ENCODE data around the gene UNC50.

UNC50 gene, protein sequence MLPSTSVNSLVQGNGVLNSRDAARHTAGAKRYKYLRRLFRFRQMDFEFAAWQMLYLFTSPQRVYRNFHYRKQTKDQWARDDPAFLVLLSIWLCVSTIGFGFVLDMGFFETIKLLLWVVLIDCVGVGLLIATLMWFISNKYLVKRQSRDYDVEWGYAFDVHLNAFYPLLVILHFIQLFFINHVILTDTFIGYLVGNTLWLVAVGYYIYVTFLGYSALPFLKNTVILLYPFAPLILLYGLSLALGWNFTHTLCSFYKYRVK

DNA sequence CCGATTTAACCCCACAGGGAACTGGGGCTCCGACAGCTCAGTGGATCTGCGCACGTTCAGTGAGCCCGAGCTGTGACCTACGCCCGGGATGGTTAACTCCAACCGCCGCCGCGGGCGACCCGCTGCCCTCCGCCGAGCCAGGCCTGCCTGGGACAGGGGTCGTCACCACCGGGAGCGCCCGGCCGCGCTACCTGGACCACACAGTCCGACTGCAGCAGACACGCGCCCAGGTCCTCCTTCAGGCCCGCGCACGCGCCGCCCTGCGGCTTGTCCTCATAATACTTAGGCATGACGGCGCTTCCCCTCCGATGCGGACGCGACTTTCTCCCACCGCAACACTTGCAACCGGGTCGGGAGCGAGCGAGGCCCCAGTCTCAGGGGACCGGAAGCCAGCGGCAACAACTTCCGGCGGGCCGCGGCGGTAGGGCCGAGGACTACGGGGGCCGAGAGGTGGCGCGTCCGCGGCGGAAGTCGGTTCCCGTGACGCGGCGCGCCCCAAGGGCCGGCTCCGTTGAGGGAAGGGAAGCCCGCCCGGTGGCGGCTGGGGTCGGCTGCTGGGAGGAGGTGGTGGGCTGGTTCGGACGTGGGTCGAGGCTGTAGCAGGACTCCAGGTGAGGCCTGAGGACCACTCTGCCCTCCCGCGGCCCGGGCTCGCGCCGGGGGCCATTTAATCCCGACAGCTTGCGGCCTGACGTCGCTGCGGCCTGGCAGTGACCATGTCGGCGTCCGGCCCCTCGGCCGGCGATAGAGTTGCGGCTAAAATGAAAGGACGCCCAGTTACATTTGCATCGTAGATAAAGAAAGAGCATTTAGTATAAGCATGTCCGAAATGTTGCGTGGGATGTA is at the start of gene UNC50, which contains the start of gene COA5:
Gene UNC50, plus strand, starts transcription at position 474 of the 846 bp plus-strand sequence. CDS start 1,171 bp downstream, outside the sequence.
Gene COA5, minus strand, starts transcription at position 397 of the 846 bp plus-strand sequence. Its CDS starts 107 bp downstream, at position 290.
- DNase-seq = peak; percentile 89 to 96

DNA sequence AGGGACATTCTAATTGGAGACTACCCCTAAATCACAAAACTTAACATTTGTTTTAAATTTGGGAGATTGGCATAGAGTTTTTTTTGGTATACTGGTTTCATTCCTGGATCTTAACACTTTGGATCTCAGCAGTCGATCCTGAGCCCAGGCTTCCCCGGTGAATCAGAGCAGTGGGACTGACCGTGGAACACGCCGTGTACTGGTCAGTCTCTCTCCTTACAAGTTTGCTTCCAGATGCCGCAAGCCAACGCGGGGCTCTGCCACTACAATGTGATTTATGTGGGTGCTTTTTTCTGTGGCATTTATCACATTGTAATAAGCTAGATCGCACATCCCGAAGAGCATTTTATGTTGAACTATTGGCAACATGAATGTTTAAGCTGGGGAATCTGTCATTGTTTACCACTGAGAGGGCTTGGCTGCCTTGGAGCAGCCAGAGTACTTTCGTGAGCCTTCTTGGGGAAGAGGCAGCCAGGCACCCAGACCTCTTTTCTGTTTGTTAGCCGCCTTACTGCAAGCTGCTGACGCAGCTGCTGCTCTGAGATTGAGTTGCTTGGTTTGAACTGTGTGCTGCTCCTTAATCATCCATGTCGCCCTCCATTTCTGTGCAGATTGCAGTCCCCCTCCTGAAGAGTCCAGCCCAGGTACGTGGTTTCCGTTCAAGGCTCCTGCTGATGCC is 49.4 kb upstream of the UNC50 start:
- no peak for DNase-seq

DNA sequence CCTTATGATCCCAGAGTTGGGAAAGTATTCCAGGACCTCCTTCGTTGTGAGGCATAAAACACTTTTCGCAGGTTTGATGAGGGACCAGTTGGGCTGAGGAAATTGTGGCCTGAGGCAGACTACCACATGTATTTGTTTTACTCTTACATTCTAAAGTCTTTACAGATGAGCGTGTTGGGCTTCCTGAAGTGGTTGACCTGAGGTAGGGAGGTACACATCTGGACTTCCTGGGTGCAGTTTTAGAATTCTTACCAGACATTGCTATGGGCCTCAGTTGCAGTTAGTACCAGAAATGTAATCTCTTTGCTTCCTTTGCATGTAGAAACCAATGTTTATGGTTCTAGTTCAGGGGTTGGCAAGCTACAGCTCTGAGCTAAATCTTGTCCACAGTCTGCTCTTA is 48.8 kb upstream of the UNC50 start:
- DNase-seq = no peak

DNA sequence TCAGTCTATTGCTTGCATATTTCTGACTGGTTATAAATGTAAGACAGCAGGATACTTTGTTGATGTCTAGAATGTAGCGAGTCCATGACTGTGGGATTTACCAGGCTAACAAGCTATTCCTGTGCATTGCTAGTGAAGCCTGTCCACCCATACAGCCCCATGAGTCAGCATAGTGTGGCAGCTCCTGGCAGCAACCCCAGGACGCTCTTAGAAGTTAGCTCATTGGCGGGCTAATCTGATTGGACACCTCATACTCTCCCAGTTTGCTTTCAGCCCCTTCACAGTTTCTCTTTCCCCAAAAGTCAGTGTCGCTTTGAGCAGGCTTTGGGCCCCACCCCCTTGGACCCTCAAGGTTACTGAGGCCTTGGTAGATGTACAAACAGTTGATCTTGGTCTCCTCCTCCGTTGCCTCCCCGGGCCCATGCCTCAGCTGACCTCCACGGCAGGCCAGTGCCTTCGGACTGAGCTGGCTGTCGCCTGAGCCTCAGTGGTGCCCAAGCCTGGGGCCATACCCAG is 48.1 kb upstream of the UNC50 start:
- DNase-seq = no peak

DNA sequence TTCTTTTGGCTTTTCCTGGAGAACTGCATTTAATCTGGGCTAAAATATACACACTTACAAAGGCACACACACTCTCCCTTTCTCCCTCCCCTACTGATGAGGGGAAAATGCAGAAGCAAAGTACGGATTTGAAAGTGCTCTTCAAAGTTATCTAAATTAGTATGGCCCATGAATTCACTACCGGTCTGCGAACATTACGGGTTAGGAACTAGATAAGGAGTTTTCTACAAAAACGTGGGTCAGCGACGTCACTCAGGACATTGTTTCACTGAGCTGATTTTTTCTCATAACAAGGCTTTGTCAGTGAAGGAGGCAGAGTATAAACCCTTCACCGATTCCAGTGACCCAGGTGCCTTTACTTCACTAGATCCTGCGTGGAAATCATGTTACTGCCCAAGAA is 47.4 kb upstream of the UNC50 start:
- DNase-seq = no peak

DNA sequence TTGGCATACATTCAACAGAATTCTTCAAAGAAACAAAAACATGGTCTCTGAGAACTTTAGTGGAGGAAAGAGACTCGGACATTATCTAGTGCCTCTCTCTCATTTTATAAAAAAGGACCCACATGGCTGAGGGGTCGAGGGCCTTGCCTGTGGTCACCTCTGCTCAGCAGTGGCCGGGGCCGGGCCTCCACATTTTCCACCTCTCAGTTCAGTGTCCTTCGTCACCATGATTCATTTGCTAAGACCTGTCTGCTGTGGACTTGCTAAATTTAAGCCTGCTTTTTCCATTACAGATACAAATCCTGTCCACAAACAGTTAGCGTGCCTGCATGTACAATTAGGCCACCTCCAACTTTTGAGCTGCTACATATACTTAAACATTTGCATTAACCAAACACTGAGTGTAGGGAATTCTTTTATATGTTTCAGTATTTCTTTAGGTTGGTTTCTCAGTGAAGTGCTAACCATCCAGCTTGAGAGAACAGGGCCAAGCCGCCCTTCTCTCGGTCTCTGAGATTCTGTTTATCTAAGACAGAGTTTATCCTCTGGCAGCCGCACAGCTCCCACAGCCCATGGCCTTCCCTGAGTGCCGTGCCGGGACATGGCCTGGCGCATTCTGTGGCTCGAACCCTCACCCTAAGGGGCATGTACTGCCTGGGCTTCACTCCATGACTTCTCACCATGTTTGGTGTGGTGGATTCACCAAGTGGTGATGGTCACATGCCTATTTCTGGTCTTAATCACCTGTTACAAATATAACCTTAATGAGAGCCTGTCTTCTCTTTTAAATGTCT is 46.3 kb upstream of the UNC50 start:
- no peak for DNase-seq

DNA sequence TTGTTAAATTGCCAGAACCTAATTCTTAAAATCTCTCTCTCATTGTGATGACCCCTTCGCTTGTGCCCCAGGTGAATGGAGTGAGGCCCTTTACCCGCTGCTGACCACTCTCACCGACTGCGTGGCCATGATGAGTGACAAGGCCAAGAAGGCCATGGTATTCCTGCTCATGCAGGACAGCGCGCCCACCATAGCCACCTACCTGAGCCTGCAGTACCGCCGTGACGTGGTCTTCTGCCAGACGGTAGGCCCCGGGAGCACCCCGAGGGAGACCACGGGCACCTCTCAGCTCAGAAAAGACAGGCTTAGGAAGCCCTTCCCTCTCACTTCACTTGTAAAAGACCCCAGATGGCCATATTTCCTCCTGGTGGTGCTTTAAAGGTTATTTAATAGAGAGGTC is 45.0 kb upstream of the UNC50 start:
- no peak for DNase-seq

DNA sequence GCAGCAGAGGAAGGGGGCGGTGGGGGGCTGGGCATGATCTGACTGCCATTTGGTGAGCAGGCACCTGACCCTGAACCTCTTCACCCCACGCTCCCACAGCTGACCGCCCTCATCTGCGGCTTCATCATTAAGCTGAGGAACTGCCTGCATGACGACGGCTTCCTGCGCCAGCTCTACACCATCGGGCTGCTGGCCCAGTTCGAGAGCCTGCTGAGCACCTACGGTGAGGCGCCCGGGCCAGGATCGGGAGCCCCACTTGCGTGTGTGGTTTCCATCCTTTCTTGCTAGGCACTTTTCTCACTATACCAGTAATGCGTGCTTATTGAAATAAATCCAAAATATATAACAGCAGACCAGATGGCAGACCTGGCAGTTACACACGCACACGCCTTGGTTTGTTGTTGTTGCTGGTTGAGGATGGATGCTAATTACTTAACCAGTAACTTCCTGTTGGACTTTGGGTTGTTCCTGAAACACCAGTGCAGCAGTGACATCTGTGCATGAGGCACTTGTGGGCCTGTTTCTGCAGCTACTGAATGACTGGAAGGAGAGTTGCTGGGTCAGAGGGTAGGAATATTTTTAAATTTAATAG is 43.8 kb upstream of the UNC50 start:
- no peak for DNase-seq

DNA sequence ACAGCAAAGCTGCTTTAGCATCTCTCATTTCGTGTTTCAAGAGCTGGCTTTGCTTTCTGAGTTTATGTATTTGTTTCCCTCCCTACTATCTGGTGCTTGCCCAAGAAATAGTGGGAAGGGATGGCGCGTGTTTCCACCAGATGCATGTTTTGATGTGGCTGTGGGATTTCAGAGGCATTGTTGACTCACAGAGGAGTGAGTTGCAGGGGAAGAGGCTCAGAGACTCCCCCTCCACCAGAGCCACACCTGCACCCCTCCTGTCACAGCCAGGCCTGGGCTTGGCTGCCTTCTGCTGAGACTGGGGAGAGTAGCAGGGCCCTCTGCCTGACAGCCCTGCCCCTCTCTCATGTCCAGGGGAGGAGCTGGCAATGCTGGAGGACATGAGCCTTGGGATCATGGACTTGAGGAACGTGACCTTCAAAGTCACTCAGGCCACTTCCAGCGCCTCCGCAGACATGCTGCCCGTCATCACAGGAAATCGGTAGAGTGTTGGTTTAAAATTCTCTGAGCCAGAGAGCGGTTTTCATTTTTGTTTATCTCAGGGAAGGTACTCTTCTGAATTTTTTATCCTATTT is 43.0 kb upstream of the UNC50 start:
- DNase-seq = no peak

DNA sequence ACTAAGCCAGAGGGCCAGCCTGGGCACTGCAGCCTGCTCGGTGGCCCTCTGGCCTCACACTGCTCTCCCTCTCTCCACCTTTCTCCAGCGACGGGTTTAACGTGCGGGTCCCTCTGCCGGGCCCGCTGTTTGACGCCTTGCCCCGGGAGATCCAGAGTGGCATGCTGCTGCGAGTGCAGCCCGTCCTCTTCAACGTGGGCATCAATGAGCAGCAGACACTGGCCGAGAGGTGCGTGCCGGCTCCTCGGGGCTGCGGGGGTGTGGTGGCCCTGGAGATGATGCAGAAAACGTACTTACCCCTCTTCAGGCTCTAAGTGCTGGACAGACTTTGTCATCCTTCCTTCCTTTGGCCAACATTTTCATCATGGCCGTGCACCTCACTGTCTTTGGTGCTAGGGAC is 42.4 kb upstream of the UNC50 start:
- DNase-seq = no peak

DNA sequence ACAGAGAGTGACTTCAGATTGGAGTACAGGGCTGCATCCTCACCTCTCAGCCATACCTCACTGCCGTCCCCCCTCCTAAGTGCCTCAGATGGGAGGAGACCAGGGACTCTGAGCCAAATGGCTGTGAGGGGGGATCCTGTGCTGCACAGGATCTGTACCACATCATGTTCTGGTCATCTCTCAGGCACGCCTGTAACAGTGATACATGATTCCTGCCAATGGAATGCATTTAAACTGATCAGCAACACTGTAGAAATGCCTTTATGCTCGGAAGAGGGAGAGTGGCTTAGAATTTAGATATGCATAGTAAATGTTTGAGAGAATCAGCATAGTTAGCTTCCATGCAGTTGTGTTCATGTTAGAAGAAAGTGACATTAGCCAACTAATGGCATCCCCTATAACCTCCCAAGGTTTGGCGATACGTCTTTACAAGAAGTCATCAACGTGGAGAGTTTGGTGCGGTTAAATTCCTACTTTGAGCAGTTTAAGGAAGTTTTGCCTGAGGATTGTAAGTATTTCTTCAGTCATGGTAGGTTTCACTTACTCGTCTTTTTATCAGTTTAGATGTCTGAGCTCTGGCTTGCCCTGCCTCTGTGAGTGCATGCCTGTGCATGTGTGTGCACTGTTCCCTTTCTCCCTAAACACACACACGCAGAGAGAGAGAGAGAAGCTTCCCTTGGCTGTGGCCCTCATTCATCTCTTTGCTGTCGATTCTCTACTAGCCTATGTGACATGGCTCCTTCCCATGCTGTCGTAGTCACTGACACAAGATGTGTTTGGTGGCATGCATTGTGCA is 40.0 kb upstream of the UNC50 start:
- no peak for DNase-seq

DNA sequence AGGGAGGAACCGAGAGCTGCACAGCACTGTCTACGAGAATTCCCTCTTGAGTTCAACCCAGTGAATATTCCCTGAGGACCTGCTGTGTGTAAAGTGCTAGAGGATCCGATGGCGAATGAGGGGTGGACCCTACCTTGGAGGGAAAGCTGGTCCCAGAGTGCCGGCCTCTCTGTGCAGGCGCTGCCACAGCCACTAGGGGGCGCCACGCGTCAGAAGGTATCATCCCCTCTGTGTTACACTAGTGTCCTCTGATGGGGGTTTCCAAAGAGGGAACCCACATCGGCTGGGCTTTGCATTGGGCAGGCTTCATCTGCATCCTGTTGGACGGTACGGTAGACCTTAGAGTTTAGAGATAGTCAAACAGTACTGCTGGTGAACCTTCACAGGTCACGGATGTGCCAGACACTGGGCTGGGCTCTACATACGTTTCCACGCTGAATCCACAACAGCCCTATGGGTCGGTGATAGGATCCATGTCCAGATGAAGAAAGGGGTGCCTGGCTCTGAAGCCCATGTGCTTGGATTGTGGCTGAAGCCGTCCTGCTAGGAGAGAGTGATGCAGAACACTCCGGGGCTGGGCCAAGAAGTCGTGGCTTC is 39.1 kb upstream of the UNC50 start:
- peak; percentile 5 to 70 for DNase-seq

DNA sequence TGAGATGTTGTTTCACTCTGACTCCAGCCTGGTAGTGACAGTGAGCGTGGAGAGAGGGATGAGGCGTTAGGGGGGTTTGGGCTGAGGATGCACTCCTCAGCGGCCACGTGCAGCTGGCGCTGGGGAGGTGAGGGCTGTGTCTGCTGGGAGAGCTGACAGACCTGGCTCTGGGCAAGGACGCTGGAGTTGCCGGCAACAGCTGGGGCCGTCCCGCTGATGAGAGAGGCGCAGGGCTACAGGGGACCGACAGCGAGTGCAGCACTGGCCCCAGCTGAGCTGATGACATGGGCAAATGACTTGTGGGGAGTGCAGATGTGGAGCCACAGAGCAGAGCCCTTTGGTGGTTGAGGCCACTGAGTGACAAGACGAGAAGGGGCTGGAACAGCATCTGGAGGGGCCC is 38.5 kb upstream of the UNC50 start:
- no peak for DNase-seq

DNA sequence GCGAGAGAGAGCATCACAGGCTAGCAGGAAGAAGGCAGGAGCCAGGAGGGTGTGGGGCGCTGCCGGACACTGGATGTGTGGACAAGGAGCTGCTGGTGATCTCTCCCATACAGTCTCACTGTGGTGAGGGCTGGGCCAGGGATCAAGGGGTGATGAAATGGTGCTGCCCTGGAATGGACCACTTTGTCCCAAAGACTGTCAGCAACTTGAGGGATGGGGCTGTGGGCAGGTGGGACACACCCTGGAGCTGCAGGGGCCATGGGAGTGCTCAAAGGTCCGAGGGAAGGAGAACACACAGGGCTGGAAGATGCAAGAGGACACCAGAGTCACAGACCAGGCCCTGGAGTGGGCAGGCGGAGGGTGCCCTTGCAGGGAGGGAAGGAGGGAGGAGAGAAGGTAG is 38.0 kb upstream of the UNC50 start:
- DNase-seq = no peak

DNA sequence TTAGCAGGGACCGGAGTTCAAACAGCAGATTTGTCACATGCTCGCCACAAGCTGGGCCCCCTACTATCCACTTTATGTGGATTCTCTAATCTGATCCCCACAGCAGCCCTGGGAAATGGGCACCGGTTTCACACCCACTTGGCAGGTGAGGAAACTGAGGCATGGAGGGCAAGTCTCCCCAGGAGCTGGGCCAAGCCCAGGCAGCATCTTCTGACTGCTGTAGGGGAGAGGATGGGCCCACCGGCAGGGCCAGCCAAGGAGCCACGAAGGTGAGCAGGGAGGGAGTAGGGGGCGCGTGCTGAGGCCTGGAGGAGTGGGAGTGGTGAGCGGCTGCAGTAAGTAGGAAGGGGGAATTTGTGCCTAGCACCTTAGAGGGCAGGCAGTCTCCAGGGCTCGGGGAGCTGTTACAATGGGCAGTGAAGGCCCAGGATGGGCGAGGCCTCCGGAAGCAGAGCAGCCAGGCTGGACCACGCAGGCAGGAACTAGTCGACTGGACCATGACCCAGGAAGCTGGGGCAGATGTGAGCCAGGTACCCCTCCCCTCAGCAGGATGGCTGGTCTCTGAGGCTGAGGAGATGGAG is 37.2 kb upstream of the UNC50 start:
- no peak for DNase-seq

DNA sequence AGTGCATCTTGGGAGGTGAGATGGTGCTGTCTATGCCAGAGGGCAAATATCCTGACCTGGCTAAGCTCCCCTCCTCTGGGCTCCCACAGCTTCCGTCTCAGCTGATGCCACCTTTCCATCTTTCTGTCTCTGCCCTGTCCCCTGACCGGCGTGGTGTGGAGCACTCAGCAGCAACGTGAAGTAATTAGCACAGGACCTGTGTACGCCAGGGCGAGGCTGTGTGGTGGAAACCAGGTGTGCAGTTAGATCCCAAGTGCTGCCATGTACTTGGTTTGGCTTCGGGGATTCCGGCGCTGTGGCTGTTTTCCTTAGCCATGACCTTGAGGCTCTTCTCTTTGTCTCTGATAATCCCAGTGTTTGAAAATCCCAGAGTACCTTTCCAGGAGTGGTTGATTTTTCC is 36.6 kb upstream of the UNC50 start:
- no peak for DNase-seq

DNA sequence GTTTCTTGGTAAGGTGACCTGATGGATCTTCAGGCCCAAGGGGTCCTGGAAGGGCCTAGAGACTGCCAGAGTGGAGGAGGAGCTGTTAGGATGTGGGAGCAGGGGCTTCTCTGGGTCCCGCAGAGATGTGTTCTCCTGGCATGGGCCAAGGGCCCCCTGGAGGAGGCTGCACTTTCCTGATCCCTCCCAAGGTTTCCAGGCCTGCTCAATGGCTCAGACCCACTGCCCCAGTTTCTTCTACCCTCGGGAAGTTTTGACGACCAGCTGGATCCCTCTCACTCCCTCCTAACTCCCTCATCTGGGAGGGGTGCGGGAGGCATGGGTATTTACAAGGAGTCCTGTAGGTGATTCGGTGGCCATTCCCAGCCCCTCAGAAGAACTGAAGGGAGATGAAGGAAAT is 36.2 kb upstream of the UNC50 start:
- DNase-seq = no peak

DNA sequence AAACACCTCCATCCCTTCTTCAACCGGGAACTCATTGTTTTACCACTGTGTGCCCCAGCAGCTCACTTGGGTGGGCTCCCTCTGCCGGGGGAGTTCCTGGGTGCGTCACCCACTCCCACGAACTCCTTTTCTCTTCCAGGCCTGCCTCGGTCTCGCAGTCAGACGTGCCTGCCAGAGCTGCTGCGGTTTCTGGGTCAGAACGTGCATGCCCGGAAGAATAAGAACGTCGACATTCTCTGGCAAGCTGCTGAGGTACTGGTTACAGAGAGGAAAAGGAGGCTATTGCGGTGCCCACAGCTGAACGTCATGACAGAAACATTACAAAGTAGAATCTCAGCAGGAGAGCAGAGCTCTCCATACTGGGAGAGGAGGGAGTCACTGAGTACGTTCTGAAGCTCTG is 35.7 kb upstream of the UNC50 start:
- no peak for DNase-seq

DNA sequence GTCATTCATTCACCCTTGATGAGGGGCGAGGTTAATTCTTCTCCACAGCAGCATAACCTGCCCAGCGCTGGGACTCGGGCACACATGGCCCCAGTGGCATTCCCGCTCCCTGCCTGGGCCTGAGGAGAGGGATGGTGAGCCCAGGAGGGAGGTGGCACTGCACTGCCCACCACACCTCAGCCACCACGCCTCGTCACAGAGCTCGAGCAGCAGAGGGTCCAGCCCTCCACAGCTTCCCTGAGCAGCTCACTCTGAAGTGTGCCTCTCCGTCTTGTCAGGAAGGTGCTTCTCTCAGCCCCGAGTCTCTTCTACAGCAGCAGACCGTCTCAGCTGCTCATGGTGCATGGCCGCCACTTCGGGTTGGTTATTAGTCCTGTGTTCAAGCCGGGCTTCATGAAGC is 35.0 kb upstream of the UNC50 start:
- no peak for DNase-seq

DNA sequence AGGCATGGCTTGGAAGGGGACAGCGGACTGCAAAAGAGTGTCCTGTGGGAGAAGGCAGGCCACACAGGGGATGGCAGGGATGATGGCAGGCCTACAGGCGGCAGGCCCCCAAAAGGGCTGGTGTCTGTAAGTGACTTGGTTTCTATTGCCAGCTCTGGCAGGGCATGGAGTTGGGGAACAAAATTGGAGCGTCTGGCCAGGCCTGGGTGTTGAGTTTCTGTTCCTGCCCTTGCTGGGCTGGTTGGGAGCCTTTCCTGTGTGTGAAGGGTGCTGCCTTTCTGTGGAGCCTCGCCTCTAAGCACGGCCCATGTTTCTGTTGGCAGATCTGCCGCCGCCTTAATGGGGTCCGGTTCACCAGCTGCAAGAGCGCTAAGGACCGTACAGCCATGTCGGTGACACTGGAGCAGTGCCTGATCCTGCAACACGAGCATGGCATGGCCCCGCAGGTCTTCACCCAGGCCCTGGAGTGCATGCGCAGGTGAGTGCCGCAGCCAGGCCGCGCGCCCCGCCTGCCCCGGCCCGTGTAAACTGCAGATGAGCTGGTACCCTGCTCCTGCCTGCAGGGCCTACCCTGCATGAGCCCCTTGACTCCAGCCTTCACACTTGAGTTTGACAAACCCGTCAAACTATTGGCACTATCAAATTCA is 31.6 kb upstream of the UNC50 start:
- DNase-seq = no peak

All from inflammatory macrophage treated with lipopolysaccharide for 1 hour (primary cell).